Measurements from ENCODE around the gene SLC25A29.
A peak's percentile ranks its signal among the peaks of the same experiment; 100 is the strongest.
"Not testable (repeated sequence)": the region's sequence is repeated elsewhere in the genome, so short reads cannot be mapped to it uniquely, and the experiment has no call there.

The SLC25A29 gene

GRCh38 chr14:100292776-100293461, 13.3 kb downstream of the SLC25A29 start:
- DNase-seq = no peak

- DNase-seq = no peak
Measured at GRCh38 chr14:100292301-100292775, 13.9 kb downstream of the SLC25A29 start.

GRCh38 chr14:100291305-100292075, 14.8 kb downstream of the SLC25A29 start:
- no peak for DNase-seq

GRCh38 chr14:100290607-100291304, 15.5 kb downstream of the SLC25A29 start:
- DNase-seq = no peak

GRCh38 chr14:100289916-100290606, 16.2 kb downstream of the SLC25A29 start:
- no peak for DNase-seq

GRCh38 chr14:100288382-100289185, 17.7 kb downstream of the SLC25A29 start:
- DNase-seq = no peak

GRCh38 chr14:100287998-100288295, 18.3 kb downstream of the SLC25A29 start:
- not testable (repeated sequence) for DNase-seq

- no peak for DNase-seq
Measured at GRCh38 chr14:100287202-100287997, 18.8 kb downstream of the SLC25A29 start.

- no peak for DNase-seq
Measured at GRCh38 chr14:100286484-100287191, 19.6 kb downstream of the SLC25A29 start.

GRCh38 chr14:100285913-100286400, 20.3 kb downstream of the SLC25A29 start:
- no peak for DNase-seq

GRCh38 chr14:100285021-100285912, 21.0 kb downstream of the SLC25A29 start:
- DNase-seq = peak; percentile 71

GRCh38 chr14:100283984-100284881, 22.0 kb downstream of the SLC25A29 start:
- no peak for DNase-seq

GRCh38 chr14:100283436-100283835, 22.8 kb downstream of the SLC25A29 start:
- DNase-seq = not testable (repeated sequence)

- no peak for DNase-seq
Measured at GRCh38 chr14:100282766-100283419, 23.4 kb downstream of the SLC25A29 start.

GRCh38 chr14:100282083-100282350, 24.2 kb downstream of the SLC25A29 start:
- no peak for DNase-seq

- no peak for DNase-seq
Measured at GRCh38 chr14:100281286-100282082, 24.8 kb downstream of the SLC25A29 start.

- DNase-seq = no peak
Measured at GRCh38 chr14:100279563-100279962, 26.7 kb downstream of the SLC25A29 start.
